SIG-M5 (cell line): Measurements from ENCODE around the gene SNX15.

Experiments
- DNase-seq: peaks from one replicate; lab custom pipeline; 2025; lab: John Stamatoyannopoulos, UW

SNX15 gene

GRCh38 chr11:65057526-65057925 lies 30.3 kb downstream of the SNX15 start:
- no peak for DNase-seq

- DNase-seq = no peak
These were observed 30.8 kb downstream of the SNX15 start for GRCh38 chr11:65058012-65058411.

GRCh38 chr11:65058419-65059054 lies 31.3 kb downstream of the SNX15 start, which contains the start of gene NAALADL1:
NAALADL1 (minus strand) TSS chr11:65058553; CDS start chr11:65058521, 32 bp downstream.
- no peak for DNase-seq

GRCh38 chr11:65059523-65059922 lies 32.3 kb downstream of the SNX15 start:
- no peak for DNase-seq

GRCh38 chr11:65059959-65060824 lies 33.0 kb downstream of the SNX15 start:
- no peak for DNase-seq

- DNase-seq = no peak
These were observed 33.7 kb downstream of the SNX15 start for GRCh38 chr11:65060913-65061408.

- DNase-seq = no peak
These were observed 36.3 kb downstream of the SNX15 start for GRCh38 chr11:65063532-65063931.

GRCh38 chr11:65064847-65065240 lies 37.6 kb downstream of the SNX15 start:
- DNase-seq = no peak

GRCh38 chr11:65065851-65066250 lies 38.6 kb downstream of the SNX15 start:
- DNase-seq = no peak

- DNase-seq = no peak
These were observed 39.1 kb downstream of the SNX15 start for GRCh38 chr11:65066315-65066714.

- DNase-seq = no peak
These were observed 39.6 kb downstream of the SNX15 start for GRCh38 chr11:65066805-65067291.

- no peak for DNase-seq
These were observed 40.2 kb downstream of the SNX15 start for GRCh38 chr11:65067446-65067845.

- no peak for DNase-seq
These were observed 42.0 kb downstream of the SNX15 start for GRCh38 chr11:65069217-65069616.

GRCh38 chr11:65071907-65072630 lies 44.8 kb downstream of the SNX15 start:
- DNase-seq = no peak

GRCh38 chr11:65072631-65072966 lies 45.4 kb downstream of the SNX15 start:
- no peak for DNase-seq

GRCh38 chr11:65077451-65077850 lies 50.2 kb downstream of the SNX15 start:
- no peak for DNase-seq

GRCh38 chr11:65078151-65078550 lies 50.9 kb downstream of the SNX15 start:
- no peak for DNase-seq

GRCh38 chr11:65078786-65079342 lies 51.6 kb downstream of the SNX15 start:
- DNase-seq = no peak

- DNase-seq = no peak
These were observed 56.0 kb downstream of the SNX15 start for GRCh38 chr11:65083134-65083833.

GRCh38 chr11:65083834-65084597 lies 56.8 kb downstream of the SNX15 start, which contains the start of the genes CDCA5 and ZFPL1:
CDCA5 (minus strand) TSS chr11:65084040; CDS start chr11:65083978, 62 bp downstream.
ZFPL1 (plus strand) TSS chr11:65084222; CDS start chr11:65084699, 477 bp downstream.
- peak; percentile 78 for DNase-seq
